Gastrocnemius medialis (tissue), 4 donors: Measurements from ENCODE around the gene FXR2.

Experiments
- POLR2A ChIP-seq, 2 donors: fragments of 450-650 bp; IDR thresholded peaks; one replicate each; pipeline ENCODE4 v1.6.1; 2017; ENCODE audit warnings: antibody characterized with exemption in 2 of 2, mild to moderate bottlenecking in 2 of 2, moderate library complexity in 2 of 2
- TF ChIP-seq, protein P1 (sequence below), 5 experiments: fragments of 450-650 bp in 3 of 5; fragments of 200-600 bp in 2 of 5; sonication (generic) in 2 of 5; IDR thresholded peaks in 4 of 5; conservative IDR thresholded peaks in 1 of 5; 1 replicate in 4 of 5; 2 replicates in 1 of 5; pipeline ENCODE4 v1.5.1; 2016 to 2019; ENCODE audit warnings: antibody characterized with exemption in 5 of 5, mild to moderate bottlenecking in 3 of 5, moderate library complexity in 3 of 5

DNA sequence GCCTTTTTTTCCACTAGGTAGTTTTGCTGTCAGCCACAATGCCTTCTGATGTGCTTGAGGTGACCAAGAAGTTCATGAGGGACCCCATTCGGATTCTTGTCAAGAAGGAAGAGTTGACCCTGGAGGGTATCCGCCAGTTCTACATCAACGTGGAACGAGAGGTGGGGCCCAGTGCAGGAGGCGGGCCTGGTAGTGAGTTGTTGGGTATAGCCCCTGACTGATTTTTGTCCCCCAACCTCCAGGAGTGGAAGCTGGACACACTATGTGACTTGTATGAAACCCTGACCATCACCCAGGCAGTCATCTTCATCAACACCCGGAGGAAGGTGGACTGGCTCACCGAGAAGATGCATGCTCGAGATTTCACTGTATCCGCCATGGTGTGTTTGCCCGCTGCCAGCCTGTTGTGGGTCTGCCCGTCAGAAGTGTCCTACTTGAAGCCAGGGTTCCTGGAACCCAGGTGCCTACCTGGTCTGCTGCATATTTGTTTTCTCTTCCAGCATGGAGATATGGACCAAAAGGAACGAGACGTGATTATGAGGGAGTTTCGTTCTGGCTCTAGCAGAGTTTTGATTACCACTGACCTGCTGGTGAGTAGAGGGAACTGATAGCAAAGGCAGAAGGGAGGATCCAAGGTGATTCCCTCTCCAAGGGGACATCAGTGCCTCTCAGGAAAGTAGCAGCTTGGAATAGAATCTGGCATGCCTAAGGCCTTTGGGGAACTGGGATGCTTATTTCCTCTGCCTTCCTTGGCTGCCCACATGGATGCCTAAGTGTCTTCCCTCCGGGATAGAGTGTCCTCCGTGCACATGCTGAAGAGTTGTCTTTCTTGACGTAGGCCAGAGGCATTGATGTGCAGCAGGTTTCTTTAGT lies 37.1 kb downstream of the FXR2 start:
- TF ChIP-seq, protein P1, sequence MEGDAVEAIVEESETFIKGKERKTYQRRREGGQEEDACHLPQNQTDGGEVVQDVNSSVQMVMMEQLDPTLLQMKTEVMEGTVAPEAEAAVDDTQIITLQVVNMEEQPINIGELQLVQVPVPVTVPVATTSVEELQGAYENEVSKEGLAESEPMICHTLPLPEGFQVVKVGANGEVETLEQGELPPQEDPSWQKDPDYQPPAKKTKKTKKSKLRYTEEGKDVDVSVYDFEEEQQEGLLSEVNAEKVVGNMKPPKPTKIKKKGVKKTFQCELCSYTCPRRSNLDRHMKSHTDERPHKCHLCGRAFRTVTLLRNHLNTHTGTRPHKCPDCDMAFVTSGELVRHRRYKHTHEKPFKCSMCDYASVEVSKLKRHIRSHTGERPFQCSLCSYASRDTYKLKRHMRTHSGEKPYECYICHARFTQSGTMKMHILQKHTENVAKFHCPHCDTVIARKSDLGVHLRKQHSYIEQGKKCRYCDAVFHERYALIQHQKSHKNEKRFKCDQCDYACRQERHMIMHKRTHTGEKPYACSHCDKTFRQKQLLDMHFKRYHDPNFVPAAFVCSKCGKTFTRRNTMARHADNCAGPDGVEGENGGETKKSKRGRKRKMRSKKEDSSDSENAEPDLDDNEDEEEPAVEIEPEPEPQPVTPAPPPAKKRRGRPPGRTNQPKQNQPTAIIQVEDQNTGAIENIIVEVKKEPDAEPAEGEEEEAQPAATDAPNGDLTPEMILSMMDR (IDR thresholded peaks at IDR 0.05 in 4 of 5, conservative IDR thresholded peaks at IDR 0.05 in 1 of 5) = no peak
- no peak for TF ChIP-seq POLR2A (IDR thresholded peaks at IDR 0.05)
